Neural progenitor cell (in vitro differentiated cells): ENCODE measurements around the gene FCER2. TPM values are rescaled to one million over a fixed set of nuclear protein-coding genes. Genes with fewer than 3 reads are reported as not detected.

Experiments
- DNase-seq: peaks from one replicate; pipeline ENCODE4 v3.0.0-alpha.2; 2016; ENCODE audit warnings: low spot score
- H2AFZ ChIP-seq: fragments of 200-600 bp; sonication (generic); replicated peaks from 2 replicates; pipeline ENCODE4 v1.6.1; 2016; ENCODE audit warnings: antibody characterized with exemption
- H3F3A ChIP-seq: fragments of 200-600 bp; sonication (generic); 2 replicates; pipeline ENCODE4 v1.6.1; 2016; ENCODE audit warnings: antibody characterized with exemption, low read depth
- H3K27ac ChIP-seq: fragments of 200-600 bp; sonication (generic); 2 replicates; pipeline ENCODE4 v1.5.1; 2016; ENCODE audit warnings: mild to moderate bottlenecking
- H3K27me3 ChIP-seq: fragments of 200-600 bp; sonication (generic); 2 replicates; pipeline ENCODE4 v1.6.1; 2016; ENCODE audit warnings: mild to moderate bottlenecking, moderate library complexity
- H3K36me3 ChIP-seq: fragments of 200-600 bp; sonication (generic); 2 replicates; pipeline ENCODE4 v1.5.1; 2016
- H3K4me1 ChIP-seq: fragments of 200-600 bp; sonication (generic); 2 replicates; pipeline ENCODE4 v1.6.1; 2016; ENCODE audit warnings: mixed run types
- H3K4me2 ChIP-seq: fragments of 200-600 bp; sonication (generic); 2 replicates; pipeline ENCODE4 v1.6.1; 2016
- H3K4me3 ChIP-seq: fragments of 200-600 bp; sonication (generic); 2 replicates; pipeline ENCODE4 v1.5.1; 2016
- H3K79me2 ChIP-seq: fragments of 200-600 bp; sonication (generic); 2 replicates; pipeline ENCODE4 v1.6.1; 2016; ENCODE audit warnings: low read depth
- H3K9ac ChIP-seq: fragments of 200-600 bp; sonication (generic); 2 replicates; pipeline ENCODE4 v1.6.1; 2016
- H3K9me3 ChIP-seq: fragments of 200-600 bp; sonication (generic); 2 replicates; pipeline ENCODE4 v1.5.1; 2016; ENCODE audit warnings: low read depth
- H4K20me1 ChIP-seq: fragments of 200-600 bp; sonication (generic); 2 replicates; pipeline ENCODE4 v1.6.1; 2016; ENCODE audit warnings: low read depth
- H3K27ac Mint-ChIP-seq: 3 replicates; pipeline ENCODE4 v1.8.0; 2021; ENCODE audit warnings: mixed read lengths
- H3K27me3 Mint-ChIP-seq: 2 replicates; pipeline ENCODE4 v1.8.0; 2022; ENCODE audit warnings: low read depth, mild to moderate bottlenecking, inconsistent platforms, moderate library complexity, mixed read lengths; ENCODE audit not compliant: insufficient read depth
- H3K36me3 Mint-ChIP-seq: 3 replicates; pipeline ENCODE4 v1.8.0; 2021; ENCODE audit warnings: mixed read lengths
- H3K4me1 Mint-ChIP-seq: 3 replicates; pipeline ENCODE4 v1.8.0; 2021; ENCODE audit warnings: mixed read lengths
- H3K4me3 Mint-ChIP-seq: 3 replicates; pipeline ENCODE4 v1.8.0; 2021; ENCODE audit warnings: mild to moderate bottlenecking, moderate library complexity, mixed read lengths
- H3K9me3 Mint-ChIP-seq: 3 replicates; pipeline ENCODE4 v1.8.0; 2020; ENCODE audit warnings: mixed read lengths
- EZH2 ChIP-seq: fragments of 200-600 bp; sonication (generic); IDR thresholded peaks from 2 replicates; pipeline ENCODE4 v1.6.1; 2017; ENCODE audit warnings: antibody characterized with exemption, mild to moderate bottlenecking, moderate library complexity
- EZH2phosphoT487 ChIP-seq: fragments of 200-600 bp; sonication (generic); IDR thresholded peaks from 2 replicates; pipeline ENCODE4 v1.6.1; 2017; ENCODE audit warnings: antibody characterized with exemption
- total RNA-seq: library from RNA; depleted of rRNA; stranded (reverse); fragments of >200 nt; gene quantifications from 2 replicates; pipeline ENCODE4 v1.2.3, GENCODE V29; 2015; ENCODE audit warnings: low replicate concordance
- TF ChIP-seq, protein P1 (sequence below): fragments of 200-600 bp; sonication (generic); IDR thresholded peaks from 2 replicates; pipeline ENCODE4 v1.5.1; 2017; ENCODE audit warnings: antibody characterized with exemption, mild to moderate bottlenecking

Gene FCER2
- total RNA-seq, 1 donor from 2014 or later, result not detected

DNA sequence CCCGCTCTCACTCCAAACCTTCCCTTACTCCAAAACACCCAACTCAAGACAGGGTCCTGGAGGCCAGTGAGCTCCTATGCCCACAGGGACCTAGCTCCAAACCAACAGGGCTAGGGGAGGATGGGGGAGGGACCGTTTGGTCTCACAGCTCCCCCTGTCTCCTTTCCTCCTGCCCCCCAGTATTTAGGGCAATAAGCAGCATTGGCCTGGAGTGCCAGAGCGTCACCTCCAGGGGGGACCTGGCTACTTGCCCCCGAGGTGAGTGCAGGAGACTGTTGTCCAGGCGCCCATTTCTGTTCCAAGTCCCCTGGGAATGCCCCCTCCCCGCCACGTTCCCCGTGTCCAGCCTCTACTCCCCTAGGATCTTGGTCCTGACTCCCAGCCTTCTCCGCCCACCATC, 32.3 kb downstream of the FCER2 start:
- Histone ChIP-seq H3K9ac (no peak overlapping the region), H3K4me1 (peaks cover 7% of the 10 kb centered on the region), H3K27me3 (peaks cover 94% of the 10 kb centered on the region), H3K27ac (no peak overlapping the region), H3K4me2 (peak overlapping the region; percentile 85), H3F3A (peaks cover 4% of the 10 kb centered on the region), H3K4me3 (peak overlapping the region; percentile 55), H3K79me2 (no peaks in the 10 kb centered on the region), H2AFZ (no peak overlapping the region), H3K9me3 (no peaks in the 10 kb centered on the region), H4K20me1 (no peaks in the 10 kb centered on the region), H3K36me3 (no peaks in the 10 kb centered on the region)
- H3K4me1 Mint-ChIP-seq, result peaks cover 5% of the 10 kb centered on the region
- no peak for DNase-seq
- H3K9me3 Mint-ChIP-seq, result peaks cover 2% of the 10 kb centered on the region
- H3K27ac Mint-ChIP-seq, result no peak overlapping the region
- no peaks in the 10 kb centered on the region for H3K36me3 Mint-ChIP-seq
- TF ChIP-seq, protein P1, sequence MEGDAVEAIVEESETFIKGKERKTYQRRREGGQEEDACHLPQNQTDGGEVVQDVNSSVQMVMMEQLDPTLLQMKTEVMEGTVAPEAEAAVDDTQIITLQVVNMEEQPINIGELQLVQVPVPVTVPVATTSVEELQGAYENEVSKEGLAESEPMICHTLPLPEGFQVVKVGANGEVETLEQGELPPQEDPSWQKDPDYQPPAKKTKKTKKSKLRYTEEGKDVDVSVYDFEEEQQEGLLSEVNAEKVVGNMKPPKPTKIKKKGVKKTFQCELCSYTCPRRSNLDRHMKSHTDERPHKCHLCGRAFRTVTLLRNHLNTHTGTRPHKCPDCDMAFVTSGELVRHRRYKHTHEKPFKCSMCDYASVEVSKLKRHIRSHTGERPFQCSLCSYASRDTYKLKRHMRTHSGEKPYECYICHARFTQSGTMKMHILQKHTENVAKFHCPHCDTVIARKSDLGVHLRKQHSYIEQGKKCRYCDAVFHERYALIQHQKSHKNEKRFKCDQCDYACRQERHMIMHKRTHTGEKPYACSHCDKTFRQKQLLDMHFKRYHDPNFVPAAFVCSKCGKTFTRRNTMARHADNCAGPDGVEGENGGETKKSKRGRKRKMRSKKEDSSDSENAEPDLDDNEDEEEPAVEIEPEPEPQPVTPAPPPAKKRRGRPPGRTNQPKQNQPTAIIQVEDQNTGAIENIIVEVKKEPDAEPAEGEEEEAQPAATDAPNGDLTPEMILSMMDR, result no peak
- TF ChIP-seq EZH2phosphoT487 (no peak), EZH2 (no peak)
- H3K27me3 Mint-ChIP-seq, result peaks cover 35% of the 10 kb centered on the region
- peak overlapping the region; percentile 30 for H3K4me3 Mint-ChIP-seq

DNA sequence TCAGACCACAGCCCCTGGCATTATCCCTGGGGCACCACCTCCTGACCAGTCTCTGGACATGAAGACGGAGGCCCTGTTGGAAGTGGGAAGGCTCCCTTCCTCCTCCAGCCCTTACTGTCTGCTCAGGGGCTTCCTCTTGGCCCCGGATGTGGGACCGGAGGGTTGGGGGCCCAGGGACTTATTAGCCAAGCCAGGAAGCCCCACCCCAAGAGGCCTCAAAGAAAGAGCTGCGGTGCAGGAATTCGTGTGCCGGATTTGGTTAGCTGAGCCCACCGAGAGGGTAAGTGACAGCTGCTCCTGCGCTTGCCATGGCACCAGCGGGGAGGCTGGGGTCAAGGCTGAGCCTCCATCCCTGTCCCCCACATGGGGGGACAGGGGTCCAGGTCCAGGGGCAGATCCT, 33.1 kb downstream of the FCER2 start, which contains the start of gene RETN:
TSS of gene RETN (plus strand) at position 208 of the 400 bp plus-strand sequence. CDS start 278 bp downstream, outside the sequence.
- H3F3A ChIP-seq, result peaks cover 4% of the 10 kb centered on the region
- DNase-seq, result no peak
- H3K27me3 Mint-ChIP-seq, result peaks cover 37% of the 10 kb centered on the region
- TF ChIP-seq EZH2phosphoT487 (no peak), EZH2 (no peak)
- TF ChIP-seq, protein P1, result no peak
- H3K4me3 Mint-ChIP-seq, result peak within 1 kb of the TSS; percentile 30
- H3K9ac ChIP-seq, result no peak within 1 kb of the TSS
- H3K9me3 ChIP-seq, result no peaks in the 10 kb centered on the region
- no peaks in the 10 kb centered on the region for H3K36me3 Mint-ChIP-seq
- no peaks in the 10 kb centered on the region for H3K79me2 ChIP-seq
- peaks cover 7% of the 10 kb centered on the region for H3K4me1 ChIP-seq
- H3K4me3 ChIP-seq, result peak within 1 kb of the TSS; percentile 55
- peaks cover 5% of the 10 kb centered on the region for H3K4me1 Mint-ChIP-seq
- peaks cover 93% of the 10 kb centered on the region for H3K27me3 ChIP-seq
- H3K9me3 Mint-ChIP-seq, result no peaks in the 10 kb centered on the region
- no peak within 1 kb of the TSS for H2AFZ ChIP-seq
- H3K4me2 ChIP-seq, result peak within 1 kb of the TSS; percentile 85
- no peak within 1 kb of the TSS for H3K27ac Mint-ChIP-seq
- H3K27ac ChIP-seq, result no peak within 1 kb of the TSS
- H4K20me1 ChIP-seq, result no peaks in the 10 kb centered on the region
- no peaks in the 10 kb centered on the region for H3K36me3 ChIP-seq

DNA sequence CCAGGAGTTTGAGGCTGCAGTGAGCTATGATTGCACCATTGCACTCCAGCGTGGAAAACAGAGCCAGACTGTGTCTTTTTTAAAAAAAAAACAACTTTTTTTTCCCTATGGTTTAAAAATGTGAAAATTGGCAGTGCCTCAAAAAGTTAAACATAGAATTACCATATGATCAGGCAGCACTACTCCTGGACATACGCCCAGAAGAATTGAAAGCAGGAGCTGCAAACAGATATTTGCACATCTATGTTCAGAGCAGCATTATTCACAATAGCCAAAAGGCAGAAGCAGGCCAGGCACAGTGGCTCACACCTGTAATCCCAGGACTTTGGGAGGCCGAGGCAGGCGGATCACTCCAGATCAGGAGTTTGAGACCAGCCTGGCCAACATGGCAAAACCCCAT, 36.9 kb downstream of the FCER2 start:
- TF ChIP-seq, protein P1, result no peak
- TF ChIP-seq EZH2phosphoT487, result no peak
- no peaks in the 10 kb centered on the region for H3K9me3 ChIP-seq
- no peaks in the 10 kb centered on the region for H3K79me2 ChIP-seq
- H3K9ac ChIP-seq, result peak overlapping the region; percentile 27
- H3K36me3 Mint-ChIP-seq, result no peaks in the 10 kb centered on the region
- no peak overlapping the region for H3K4me2 ChIP-seq
- H3K27ac ChIP-seq, result no peak overlapping the region
- H3K27me3 ChIP-seq, result peaks cover 81% of the 10 kb centered on the region
- no peak overlapping the region for H3K27ac Mint-ChIP-seq
- no peaks in the 10 kb centered on the region for H3F3A ChIP-seq
- H3K4me3 ChIP-seq, result no peak overlapping the region
- no peak for DNase-seq
- H3K9me3 Mint-ChIP-seq, result no peaks in the 10 kb centered on the region
- no peak overlapping the region for H3K4me3 Mint-ChIP-seq
- H3K4me1 Mint-ChIP-seq, result no peaks in the 10 kb centered on the region
- no peak overlapping the region for H2AFZ ChIP-seq
- peaks cover under 1% of the 10 kb centered on the region for H3K4me1 ChIP-seq
- H4K20me1 ChIP-seq, result no peaks in the 10 kb centered on the region
- H3K36me3 ChIP-seq, result no peaks in the 10 kb centered on the region
- H3K27me3 Mint-ChIP-seq, result peaks cover 17% of the 10 kb centered on the region
